GM12872 (cell line): ENCODE results near the gene TLK2.

ENCODE experiments used
- TF ChIP-seq, protein P1 (sequence below): IDR thresholded peaks from 3 replicates; pipeline ENCODE4 v1.5.1; 2011; ENCODE audit warnings: low read depth, mild to moderate bottlenecking, low read length, moderate library complexity; ENCODE audit not compliant: insufficient read depth

Gene TLK2

DNA sequence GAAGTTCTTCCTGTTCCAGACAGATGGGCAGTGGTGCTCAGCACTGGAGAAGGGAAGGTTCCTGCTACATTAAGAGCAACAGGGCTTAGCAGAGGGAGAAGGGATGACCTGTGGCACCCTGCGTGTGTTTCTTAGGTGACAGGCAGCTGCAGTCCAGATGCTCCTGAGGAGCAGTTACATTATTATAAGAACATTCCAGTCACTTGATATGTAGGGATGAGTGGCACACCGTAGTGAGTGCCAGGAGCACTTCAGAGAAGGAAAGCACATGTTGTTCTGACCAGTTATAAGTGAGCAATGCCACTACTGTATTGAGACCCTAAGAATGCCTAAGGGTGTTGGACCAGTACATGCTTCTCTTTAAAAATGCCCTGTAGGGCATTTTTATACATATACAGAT, 108.9 kb downstream of the TLK2 start:
- TF ChIP-seq, protein P1, sequence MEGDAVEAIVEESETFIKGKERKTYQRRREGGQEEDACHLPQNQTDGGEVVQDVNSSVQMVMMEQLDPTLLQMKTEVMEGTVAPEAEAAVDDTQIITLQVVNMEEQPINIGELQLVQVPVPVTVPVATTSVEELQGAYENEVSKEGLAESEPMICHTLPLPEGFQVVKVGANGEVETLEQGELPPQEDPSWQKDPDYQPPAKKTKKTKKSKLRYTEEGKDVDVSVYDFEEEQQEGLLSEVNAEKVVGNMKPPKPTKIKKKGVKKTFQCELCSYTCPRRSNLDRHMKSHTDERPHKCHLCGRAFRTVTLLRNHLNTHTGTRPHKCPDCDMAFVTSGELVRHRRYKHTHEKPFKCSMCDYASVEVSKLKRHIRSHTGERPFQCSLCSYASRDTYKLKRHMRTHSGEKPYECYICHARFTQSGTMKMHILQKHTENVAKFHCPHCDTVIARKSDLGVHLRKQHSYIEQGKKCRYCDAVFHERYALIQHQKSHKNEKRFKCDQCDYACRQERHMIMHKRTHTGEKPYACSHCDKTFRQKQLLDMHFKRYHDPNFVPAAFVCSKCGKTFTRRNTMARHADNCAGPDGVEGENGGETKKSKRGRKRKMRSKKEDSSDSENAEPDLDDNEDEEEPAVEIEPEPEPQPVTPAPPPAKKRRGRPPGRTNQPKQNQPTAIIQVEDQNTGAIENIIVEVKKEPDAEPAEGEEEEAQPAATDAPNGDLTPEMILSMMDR: no peak

GRCh38 chr17:62588109-62588508, 109.5 kb downstream of the TLK2 start:
- TF ChIP-seq, protein P1: no peak

DNA sequence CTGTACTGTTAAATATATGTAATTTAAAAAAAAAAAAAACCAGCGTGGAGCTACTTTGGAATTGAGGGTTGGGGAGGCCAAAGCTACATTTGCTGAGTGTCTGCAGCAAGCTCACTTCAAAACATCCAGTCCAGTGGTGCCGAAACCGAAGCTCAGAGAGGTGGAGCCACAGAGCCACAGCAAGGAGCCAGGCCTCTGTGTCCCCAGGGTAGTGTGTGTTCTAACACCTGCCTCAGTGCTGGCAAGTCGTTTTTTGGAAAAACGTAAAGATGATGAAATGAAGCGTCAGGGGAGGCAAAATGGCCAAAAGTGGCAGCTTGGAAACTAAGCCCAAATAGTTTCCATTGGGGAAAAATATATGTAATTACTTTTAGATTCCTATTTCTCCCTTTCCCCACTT, 112.7 kb downstream of the TLK2 start:
- TF ChIP-seq, protein P1: no peak

GRCh38 chr17:62592341-62593099, 113.9 kb downstream of the TLK2 start:
- TF ChIP-seq, protein P1: no peak

DNA sequence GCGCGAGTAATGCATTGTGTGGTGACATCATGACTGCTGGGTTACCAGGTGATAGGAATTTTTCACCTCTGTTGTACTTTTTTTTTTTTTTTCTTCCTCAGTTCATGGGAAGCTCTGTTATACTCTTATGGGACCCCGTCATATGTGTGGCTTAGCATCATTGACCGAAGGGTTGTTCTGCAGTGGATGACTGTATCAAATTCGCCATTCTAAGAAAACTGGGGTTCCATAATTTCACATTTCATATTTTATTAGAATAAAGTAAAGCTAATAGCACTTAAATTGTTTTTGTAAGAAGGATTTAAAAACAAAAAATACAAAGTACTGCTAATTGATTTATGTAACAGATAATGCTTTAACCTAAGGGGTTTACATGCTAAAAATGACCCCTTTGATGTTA, 116.9 kb downstream of the TLK2 start:
- TF ChIP-seq, protein P1: no peak

- TF ChIP-seq, protein P1: no peak
Measured at GRCh38 chr17:62596662-62597061, 118.0 kb downstream of the TLK2 start.

DNA sequence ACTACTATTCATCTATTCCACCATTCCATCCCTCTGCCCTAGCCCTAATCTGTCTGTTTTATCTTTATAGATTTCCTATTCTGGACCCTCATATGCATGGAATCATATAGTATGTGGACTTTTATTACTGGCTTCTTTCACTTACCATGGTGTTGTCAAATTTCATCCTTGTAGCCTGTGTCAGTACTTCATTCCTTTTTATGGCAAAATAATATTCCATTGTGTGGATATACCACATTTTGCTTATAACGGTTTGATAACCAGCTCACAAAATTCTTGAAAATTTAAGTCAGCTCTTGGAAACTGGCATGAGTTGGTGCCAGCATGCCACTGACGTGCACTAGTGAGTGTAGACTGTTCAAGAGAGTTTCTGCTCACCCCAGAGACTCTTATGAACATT, 118.5 kb downstream of the TLK2 start:
- TF ChIP-seq, protein P1: no peak
